ENCODE data around the gene MMP20. TPM values are rescaled to one million over a fixed set of nuclear protein-coding genes. Genes with fewer than 3 reads are reported as not detected.

The MMP20 gene
- total and polyA plus RNA-seq, 2 donors (not counting 3 experiments of a cell fraction or from before 2014, with no cell fraction given): not detected

DNA sequence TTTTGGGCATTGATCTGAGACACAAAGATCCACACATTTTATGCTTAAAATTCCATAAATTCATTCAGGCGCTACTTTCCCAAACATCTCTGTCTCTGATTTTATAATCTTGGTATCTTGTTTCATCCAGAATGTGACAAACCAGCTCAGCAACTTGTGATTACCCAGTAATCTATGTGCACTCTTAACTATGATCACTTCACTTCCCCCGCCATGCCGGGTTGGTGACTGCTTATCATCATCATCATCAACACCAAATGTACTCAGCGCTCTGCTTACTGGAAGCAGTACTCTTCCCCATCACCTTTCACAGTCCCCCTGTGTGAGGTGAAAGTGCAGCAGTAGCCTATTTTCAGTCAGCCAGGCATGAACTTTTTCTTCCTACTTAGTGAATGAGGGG lies 79.4 kb downstream of the MMP20 start:
- dilution Hi-C loops (cut with MboI; ENCODE audit: extremely low pct_ligation_motif_present, low sequenced_read_pairs) (no loop called here), intact Hi-C loops (cut with micrococcal nuclease) (no loop called here)
- BruUV-seq (replicated peaks): no TSS peak
- no peaks in the 10 kb centered on the region for H3K79me2 ChIP-seq (ENCODE audit: control insufficient read depth, insufficient read depth, low read length)
- H3K4me1 ChIP-seq (ENCODE audit: control insufficient read depth, extremely low read depth, insufficient read depth, low read length): no peaks in the 10 kb centered on the region
- FAIRE-seq: no peak
- H3K4me2 ChIP-seq (ENCODE audit: insufficient read depth, low read length): no peak overlapping the region
- CTCF ChIA-PET: interaction anchor here (1.4 to 1.8 kb wide), 3 partner anchors 17 to 251 kb away, joined by 3 to 5 read pairs (median 4); no protein-coding TSS in a partner anchor
- H2AFZ ChIP-seq (ENCODE audit: low read depth, low read length): no peak overlapping the region
- H3K4me3 ChIP-seq (replicated peaks in 1 of 3; ENCODE audit: insufficient read depth in 1 of 3, low read depth in 1 of 3, low read length in 3 of 3): no peak overlapping the region
- no peak for DNase-seq (ENCODE audit: low read depth, low spot score)
- H3K9me1 ChIP-seq (replicated peaks; ENCODE audit: control insufficient read depth, extremely low read depth, insufficient read depth, low read length): no peaks in the 10 kb centered on the region
- no peaks in the 10 kb centered on the region for H3K9me3 ChIP-seq (replicated peaks; ENCODE audit: control insufficient read depth, insufficient read depth, low read length)
- no peak overlapping the region for H3K9ac ChIP-seq (replicated peaks; ENCODE audit: extremely low read depth, insufficient read depth, low read length)
- no peaks in the 10 kb centered on the region for H4K20me1 ChIP-seq (replicated peaks; ENCODE audit: control insufficient read depth, extremely low read depth, insufficient read depth, low read length)
- TF ChIP-seq, protein P1, sequence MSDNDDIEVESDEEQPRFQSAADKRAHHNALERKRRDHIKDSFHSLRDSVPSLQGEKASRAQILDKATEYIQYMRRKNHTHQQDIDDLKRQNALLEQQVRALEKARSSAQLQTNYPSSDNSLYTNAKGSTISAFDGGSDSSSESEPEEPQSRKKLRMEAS (IDR thresholded peaks at IDR 0.05; ENCODE audit: insufficient read depth, insufficient read length): no peak
- TF ChIP-seq MYC (IDR thresholded peaks at IDR 0.05; ENCODE audit: low read depth, low read length): no peak
- no peak for TF ChIP-seq POLR2A (IDR thresholded peaks at IDR 0.05; ENCODE audit: low read depth, low read length)
- H3K27ac ChIP-seq (ENCODE audit: insufficient read depth, low read depth, low read length): no peak overlapping the region
- no peaks in the 10 kb centered on the region for H3K27me3 ChIP-seq (ENCODE audit: control insufficient read depth in 2 of 2, insufficient read depth in 2 of 2, low read length in 2 of 2)
- H3K36me3 ChIP-seq (ENCODE audit: control insufficient read depth in 2 of 2, extremely low read depth in 1 of 2, insufficient read depth in 2 of 2, low read length in 2 of 2): no peaks in the 10 kb centered on the region
- POLR2A ChIA-PET: no interaction called here

DNA sequence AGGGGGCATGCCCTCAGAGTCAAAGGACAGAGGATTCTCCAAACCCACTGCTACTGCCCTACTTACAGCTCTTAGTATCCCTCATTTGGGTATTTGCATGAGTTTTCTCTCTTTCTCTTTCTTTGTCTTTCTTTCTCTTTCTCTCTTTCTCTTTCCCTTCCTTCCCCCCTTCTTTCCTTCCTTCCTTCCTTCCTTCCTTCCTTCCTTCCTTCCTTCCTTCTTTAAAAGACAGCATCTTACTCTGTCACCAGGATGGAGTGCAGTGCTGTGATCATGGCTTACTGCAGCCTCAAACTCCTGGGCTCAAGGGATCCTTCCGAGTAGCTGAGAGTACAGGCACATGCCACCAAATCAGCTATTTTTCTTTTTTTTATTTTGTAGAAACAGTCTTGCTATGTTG lies 80.5 kb downstream of the MMP20 start:
- CTCF ChIA-PET: interaction anchor here (0.7 to 2.7 kb wide), 5 partner anchors 11 to 636 kb away, joined by 3 to 10 read pairs (median 3); no protein-coding TSS in a partner anchor

More for the DNA sequence above, 80.5 kb downstream of the MMP20 start:
- dilution Hi-C loops (cut with MboI; ENCODE audit: extremely low pct_ligation_motif_present, low sequenced_read_pairs) (no loop called here), intact Hi-C loops (cut with micrococcal nuclease) (no loop called here)
- no peaks in the 10 kb centered on the region for H3K9me3 ChIP-seq (replicated peaks; ENCODE audit: control insufficient read depth, insufficient read depth, low read length)
- no peaks in the 10 kb centered on the region for H3K4me1 ChIP-seq (ENCODE audit: control insufficient read depth, extremely low read depth, insufficient read depth, low read length)
- H3K9me1 ChIP-seq (replicated peaks; ENCODE audit: control insufficient read depth, extremely low read depth, insufficient read depth, low read length): no peaks in the 10 kb centered on the region
- H3K27me3 ChIP-seq (ENCODE audit: control insufficient read depth in 2 of 2, insufficient read depth in 2 of 2, low read length in 2 of 2): no peaks in the 10 kb centered on the region
- H2AFZ ChIP-seq (ENCODE audit: low read depth, low read length): no peak overlapping the region
- no peak overlapping the region for H3K4me2 ChIP-seq (ENCODE audit: insufficient read depth, low read length)
- H3K36me3 ChIP-seq (ENCODE audit: control insufficient read depth in 2 of 2, extremely low read depth in 1 of 2, insufficient read depth in 2 of 2, low read length in 2 of 2): no peaks in the 10 kb centered on the region
- H3K27ac ChIP-seq (ENCODE audit: insufficient read depth, low read depth, low read length): no peak overlapping the region
- TF ChIP-seq EZH2 (IDR thresholded peaks at IDR 0.05; ENCODE audit: borderline replicate concordance, low read depth, low read length, severe bottlenecking) (no peak), POLR2AphosphoS5 (IDR thresholded peaks at IDR 0.05; ENCODE audit: insufficient read depth, low read depth, low read length) (no peak), POLR2A (IDR thresholded peaks at IDR 0.05; ENCODE audit: low read depth, low read length) (no peak), FOS (IDR thresholded peaks at IDR 0.05; ENCODE audit: borderline replicate concordance, insufficient read depth, low read length) (no peak), JUN (IDR thresholded peaks at IDR 0.05; ENCODE audit: borderline replicate concordance, insufficient read depth, insufficient read length, low read depth) (no peak), MYC (IDR thresholded peaks at IDR 0.05; ENCODE audit: low read depth, low read length) (no peak), GATA2 (IDR thresholded peaks at IDR 0.05; ENCODE audit: insufficient read depth, insufficient read length, low read depth, low read length) (no peak)
- TF ChIP-seq, protein P1 (IDR thresholded peaks at IDR 0.05; ENCODE audit: insufficient read depth, insufficient read length): no peak
- TF ChIP-seq, protein P2, sequence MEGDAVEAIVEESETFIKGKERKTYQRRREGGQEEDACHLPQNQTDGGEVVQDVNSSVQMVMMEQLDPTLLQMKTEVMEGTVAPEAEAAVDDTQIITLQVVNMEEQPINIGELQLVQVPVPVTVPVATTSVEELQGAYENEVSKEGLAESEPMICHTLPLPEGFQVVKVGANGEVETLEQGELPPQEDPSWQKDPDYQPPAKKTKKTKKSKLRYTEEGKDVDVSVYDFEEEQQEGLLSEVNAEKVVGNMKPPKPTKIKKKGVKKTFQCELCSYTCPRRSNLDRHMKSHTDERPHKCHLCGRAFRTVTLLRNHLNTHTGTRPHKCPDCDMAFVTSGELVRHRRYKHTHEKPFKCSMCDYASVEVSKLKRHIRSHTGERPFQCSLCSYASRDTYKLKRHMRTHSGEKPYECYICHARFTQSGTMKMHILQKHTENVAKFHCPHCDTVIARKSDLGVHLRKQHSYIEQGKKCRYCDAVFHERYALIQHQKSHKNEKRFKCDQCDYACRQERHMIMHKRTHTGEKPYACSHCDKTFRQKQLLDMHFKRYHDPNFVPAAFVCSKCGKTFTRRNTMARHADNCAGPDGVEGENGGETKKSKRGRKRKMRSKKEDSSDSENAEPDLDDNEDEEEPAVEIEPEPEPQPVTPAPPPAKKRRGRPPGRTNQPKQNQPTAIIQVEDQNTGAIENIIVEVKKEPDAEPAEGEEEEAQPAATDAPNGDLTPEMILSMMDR (IDR thresholded peaks at IDR 0.05; ENCODE audit: extremely low read depth in 1 of 2, insufficient read depth in 1 of 2, low read depth in 1 of 2, low read length in 2 of 2): no peak
- no peak overlapping the region for H3K9ac ChIP-seq (replicated peaks; ENCODE audit: extremely low read depth, insufficient read depth, low read length)
- FAIRE-seq: no peak
- POLR2A ChIA-PET: no interaction called here
- no peaks in the 10 kb centered on the region for H4K20me1 ChIP-seq (replicated peaks; ENCODE audit: control insufficient read depth, extremely low read depth, insufficient read depth, low read length)
- BruUV-seq (replicated peaks): no TSS peak
- no peak overlapping the region for H3K4me3 ChIP-seq (replicated peaks in 1 of 3; ENCODE audit: insufficient read depth in 1 of 3, low read depth in 1 of 3, low read length in 3 of 3)
- DNase-seq (ENCODE audit: low read depth, low spot score): no peak
- H3K79me2 ChIP-seq (ENCODE audit: control insufficient read depth, insufficient read depth, low read length): no peaks in the 10 kb centered on the region

All from endothelial cell of umbilical vein (primary cell).